A549 (cell line): ENCODE results near the gene RGPD4.

Source experiments
- CEBPB ChIP-seq, 2 experiments: fragments of >200 bp in 1 of 2; sonication (Bioruptor Twin) in 1 of 2; formaldehyde crosslinking in 1 of 2; IDR thresholded peaks; 2 replicates each; pipeline ENCODE4 v1.6.1; 2012 to 2016
- CTCF ChIP-seq: fragments of >200 bp; sonication (Bioruptor Twin); formaldehyde crosslinking; IDR thresholded peaks from 3 replicates; pipeline ENCODE4 v1.5.1; 2016
- JUN ChIP-seq, 2 experiments: fragments of >200 bp; sonication (Bioruptor Twin); formaldehyde crosslinking; IDR thresholded peaks; 2 replicates in 1 of 2; 3 replicates in 1 of 2; pipeline ENCODE4 v1.6.1; 2016 to 2017
- POLR2A ChIP-seq: IDR thresholded peaks from 2 replicates; pipeline ENCODE4 v1.6.1; 2012; ENCODE audit warnings: mild to moderate bottlenecking, low read length
- RAD21 ChIP-seq, 2 experiments: fragments of >200 bp in 1 of 2; sonication (Bioruptor Twin) in 1 of 2; formaldehyde crosslinking in 1 of 2; IDR thresholded peaks in 1 of 2; conservative IDR thresholded peaks in 1 of 2; 2 replicates in 1 of 2; 3 replicates in 1 of 2; pipeline ENCODE4 v1.6.1; 2012 to 2018; ENCODE audit warnings: inconsistent platforms in 1 of 2
- RCOR1 ChIP-seq: fragments of 150-350 bp; IDR thresholded peaks from 2 replicates; pipeline ENCODE4 v1.6.1; 2014; ENCODE audit warnings: antibody characterized with exemption, low read length, low read depth
- REST ChIP-seq: fragments of 200-600 bp; sonication (generic); IDR thresholded peaks from 2 replicates; pipeline ENCODE4 v1.6.1; 2016; ENCODE audit warnings: antibody characterized with exemption, mild to moderate bottlenecking, moderate library complexity
- RNF2 ChIP-seq: fragments of 200-600 bp; sonication (generic); IDR thresholded peaks from 2 replicates; pipeline ENCODE4 v1.6.1; 2016; ENCODE audit warnings: low read depth, mild to moderate bottlenecking, antibody characterized with exemption, moderate library complexity, borderline replicate concordance
- USF2 ChIP-seq: fragments of 450-650 bp; IDR thresholded peaks from 2 replicates; pipeline ENCODE4 v1.6.1; 2014; ENCODE audit warnings: antibody characterized with exemption
- ZC3H11A ChIP-seq: fragments of 450-650 bp; IDR thresholded peaks from 2 replicates; pipeline ENCODE4 v1.6.1; 2014; ENCODE audit warnings: antibody characterized with exemption, mild to moderate bottlenecking

- TF ChIP-seq CTCF: no peak
- no peak for TF ChIP-seq RCOR1
- TF ChIP-seq USF2: no peak
- TF ChIP-seq RAD21 (conservative IDR thresholded peaks at IDR 0.05 in 1 of 2, IDR thresholded peaks at IDR 0.05 in 1 of 2): no peak
- TF ChIP-seq POLR2A: no peak
- TF ChIP-seq RNF2: no peak
- no peak for TF ChIP-seq JUN (IDR thresholded peaks at IDR 0.05)
- no peak for TF ChIP-seq REST
- no peak for TF ChIP-seq CEBPB (IDR thresholded peaks at IDR 0.05)
- TF ChIP-seq ZC3H11A: no peak
Observed at GRCh38 chr2:107807988-107808387, 18.7 kb upstream of the RGPD4 start.
